MV-4-11 (cell line): ENCODE measurements around the gene PKHD1.

Source experiments
- DNase-seq: peaks from one replicate; lab custom pipeline; 2025; lab: John Stamatoyannopoulos, UW

The PKHD1 gene

DNA sequence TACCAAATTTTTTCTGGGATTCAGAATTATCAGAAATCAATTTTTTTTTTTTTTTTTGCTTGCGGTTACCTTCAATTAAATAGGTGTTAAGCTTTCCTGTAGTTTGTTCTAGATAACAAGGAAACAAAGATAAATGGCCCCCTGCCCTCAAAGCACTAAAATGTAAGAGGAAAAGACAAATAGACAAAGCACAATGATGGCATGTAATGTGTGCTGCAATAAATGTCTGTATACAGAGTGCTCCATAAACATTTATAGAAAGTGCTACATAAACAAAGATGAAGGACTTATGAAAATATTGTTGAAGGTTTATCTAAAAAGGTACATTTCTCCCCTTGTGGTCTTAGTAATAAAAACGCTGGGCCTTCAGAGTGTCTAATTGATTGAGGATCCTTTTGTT, 384.6 kb downstream of the PKHD1 start:
- DNase-seq: no peak

DNA sequence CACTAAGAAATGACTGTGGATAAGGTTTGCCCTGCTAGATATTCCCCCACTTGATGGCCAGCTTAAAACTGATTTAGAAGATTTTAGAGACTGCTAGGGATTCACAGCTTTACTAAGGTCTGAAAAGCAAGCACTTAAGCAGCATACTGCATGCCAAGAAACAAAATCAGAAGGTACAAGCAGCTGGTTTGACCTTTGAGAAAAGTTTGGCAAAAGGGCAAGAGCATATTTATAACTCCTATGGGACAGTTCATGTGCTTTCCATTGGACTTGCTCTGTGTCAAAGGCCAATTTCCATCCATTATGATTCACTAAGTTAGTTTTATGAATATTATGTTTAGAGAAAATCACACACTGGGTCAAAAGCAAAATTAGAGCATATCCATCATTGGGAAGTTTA, 402.8 kb downstream of the PKHD1 start:
- DNase-seq: no peak

DNA sequence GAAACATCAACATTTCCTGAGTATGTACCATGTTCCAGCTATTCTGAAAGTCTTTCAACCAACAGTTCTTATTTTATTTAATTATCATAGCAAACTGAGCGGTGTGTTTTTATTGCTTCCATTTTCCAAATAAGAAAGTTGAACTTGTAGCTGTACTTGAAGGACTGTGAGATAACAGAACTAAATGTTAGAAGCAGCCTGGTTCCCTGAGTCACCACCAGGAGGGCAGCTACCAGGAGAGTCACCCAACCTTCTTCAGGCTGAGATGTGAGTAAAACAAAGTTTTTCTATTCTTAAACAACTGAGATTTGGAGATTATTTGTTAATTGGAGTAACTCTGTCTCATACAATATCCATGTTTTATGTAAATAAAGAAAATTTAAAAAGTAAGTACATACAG, 403.4 kb downstream of the PKHD1 start:
- DNase-seq: no peak

DNA sequence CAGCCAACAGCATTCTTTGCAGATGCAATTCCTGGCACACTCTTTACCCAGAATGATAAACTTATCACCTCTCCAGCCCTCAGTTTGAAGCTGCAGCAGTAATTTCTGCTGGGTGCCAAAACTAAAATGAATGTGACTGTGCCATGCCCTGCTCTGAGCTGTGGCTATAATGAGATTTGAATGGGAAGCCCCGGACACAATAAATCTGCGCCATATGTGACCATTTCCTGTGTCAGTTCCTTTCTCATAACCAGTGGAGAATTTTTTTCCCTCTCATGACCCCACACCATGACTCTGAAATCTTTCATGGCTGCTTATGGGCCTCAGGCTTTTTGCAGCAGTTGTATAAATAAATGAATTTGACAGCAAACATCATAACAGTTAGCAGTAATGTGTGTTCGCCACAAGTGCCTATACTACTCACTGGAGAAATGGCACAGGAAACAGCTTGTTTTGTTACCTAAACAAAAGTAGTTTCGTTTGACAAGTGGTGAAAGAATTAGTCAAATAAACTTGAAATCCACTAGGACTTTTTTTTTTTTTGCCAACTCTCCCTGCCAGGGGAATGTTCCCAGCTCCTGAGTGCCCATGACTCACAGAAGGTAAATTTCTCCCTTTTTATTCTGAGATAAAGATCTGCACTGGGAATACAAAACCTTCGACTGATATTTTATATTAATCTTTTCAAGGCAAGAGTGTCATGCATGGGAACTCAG, 408.4 kb downstream of the PKHD1 start:
- DNase-seq: no peak

DNA sequence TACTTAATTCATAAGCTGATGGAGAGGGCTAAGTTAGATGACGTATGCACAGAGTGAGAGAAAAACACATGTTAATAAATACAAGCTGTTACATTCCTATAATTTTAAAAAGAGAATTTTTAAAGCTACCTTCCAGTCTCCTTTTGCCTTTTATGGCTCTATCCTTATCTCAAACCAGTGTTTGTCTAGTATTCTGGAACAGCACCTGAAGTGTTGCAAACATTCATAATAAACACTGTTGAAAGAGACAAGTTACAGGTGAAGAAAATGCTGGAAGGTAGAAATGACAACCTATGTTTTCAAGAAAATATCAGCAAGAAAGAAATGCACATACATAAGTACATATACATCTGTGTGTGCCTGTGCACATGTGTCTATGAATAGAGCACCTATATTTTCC, 409.1 kb downstream of the PKHD1 start:
- DNase-seq: no peak

DNA sequence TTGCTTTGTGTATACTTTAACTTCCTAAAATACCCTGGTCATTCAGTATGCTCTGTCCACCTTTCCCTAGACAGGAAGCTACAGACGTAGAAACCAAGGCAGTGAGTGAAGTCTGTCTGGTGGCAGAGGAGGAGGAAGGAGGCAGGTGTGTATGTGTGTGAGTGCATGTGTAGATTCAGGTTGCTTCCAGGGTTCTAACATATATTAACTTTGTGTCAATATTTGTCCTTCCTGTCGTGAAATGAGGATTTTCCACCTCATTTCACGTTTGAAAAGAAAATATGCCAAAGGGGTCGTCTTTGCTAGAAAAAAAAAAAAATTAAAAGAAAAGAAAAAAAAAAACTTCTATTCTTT, 411.5 kb downstream of the PKHD1 start:
- no peak for DNase-seq

DNA sequence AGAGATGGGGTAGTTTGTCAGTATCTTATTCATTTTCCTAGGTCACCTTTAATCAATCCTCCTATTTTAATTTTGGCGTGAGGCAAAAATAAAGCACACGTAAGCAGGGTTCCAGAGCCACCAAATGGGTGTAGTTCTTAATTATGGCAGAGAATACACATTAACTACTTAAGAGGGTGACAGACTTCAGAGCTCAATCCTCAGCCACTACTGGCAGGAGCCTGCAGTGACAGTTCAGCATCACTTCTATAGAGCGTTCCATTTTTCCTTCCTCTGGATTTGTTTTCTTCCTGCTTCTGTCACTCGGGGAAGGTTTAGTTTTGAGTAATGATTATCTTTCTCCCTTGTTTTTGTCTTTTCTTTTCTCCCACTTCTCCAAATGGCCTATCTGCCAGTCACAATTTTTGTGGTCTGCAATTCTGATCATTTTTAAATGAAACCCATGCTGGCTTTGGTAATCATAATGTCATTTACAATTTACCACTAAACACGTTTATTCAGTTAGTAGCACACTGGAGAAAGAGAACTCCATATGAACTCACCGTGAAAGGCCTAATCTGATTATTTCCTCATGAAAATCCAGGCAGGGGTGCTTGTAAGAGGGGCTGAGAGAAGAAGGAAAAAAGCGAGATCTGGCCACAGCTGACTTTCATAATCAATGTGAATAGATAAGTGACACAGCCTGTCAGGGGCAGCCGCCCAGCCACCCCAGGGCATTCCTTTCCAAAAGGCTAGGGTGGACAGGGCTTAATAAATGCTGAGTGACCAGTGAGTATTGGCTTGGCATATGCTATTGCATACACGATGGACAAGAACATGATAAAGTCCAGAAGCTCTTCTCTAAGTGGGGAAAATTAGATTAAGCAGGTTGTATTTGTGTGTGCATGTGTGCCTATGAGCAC, 412.1 kb downstream of the PKHD1 start:
- no peak for DNase-seq

DNA sequence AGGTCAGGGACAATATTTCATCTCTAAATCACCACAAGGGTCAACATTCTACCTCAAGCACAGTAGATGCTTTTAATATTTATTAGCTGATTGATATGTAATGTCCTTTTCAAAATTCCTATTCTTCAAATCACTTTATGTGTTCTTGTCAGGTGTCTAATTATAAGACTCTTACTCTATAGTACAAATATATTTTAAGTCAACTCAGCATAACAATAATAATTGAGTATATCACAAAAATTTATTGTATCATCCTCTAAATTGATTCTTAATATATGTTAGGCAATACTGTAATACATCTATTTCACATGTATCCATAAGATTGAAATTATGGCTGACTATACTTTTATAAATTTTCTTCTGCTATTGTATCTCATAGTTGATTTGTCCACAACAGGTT, 423.9 kb downstream of the PKHD1 start:
- no peak for DNase-seq

DNA sequence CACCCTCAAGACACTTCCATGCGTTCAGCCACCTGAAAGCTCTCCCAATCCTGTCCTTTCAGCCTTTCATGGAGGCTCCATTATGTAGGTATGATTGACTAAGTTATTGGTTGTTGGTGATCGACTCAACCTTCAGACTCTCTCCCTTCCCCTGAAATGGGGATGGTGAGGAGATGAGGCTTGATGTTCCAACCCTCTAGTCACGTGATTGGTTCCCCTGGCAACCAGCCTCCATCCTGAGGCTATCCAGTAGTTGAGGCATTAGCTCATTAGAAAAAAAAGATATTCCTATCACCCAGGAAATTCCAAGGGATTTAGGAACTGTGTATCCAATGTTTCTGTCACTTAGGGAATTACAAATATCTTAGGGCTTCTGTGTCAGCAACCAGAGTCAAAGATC, 426.6 kb downstream of the PKHD1 start:
- no peak for DNase-seq

DNA sequence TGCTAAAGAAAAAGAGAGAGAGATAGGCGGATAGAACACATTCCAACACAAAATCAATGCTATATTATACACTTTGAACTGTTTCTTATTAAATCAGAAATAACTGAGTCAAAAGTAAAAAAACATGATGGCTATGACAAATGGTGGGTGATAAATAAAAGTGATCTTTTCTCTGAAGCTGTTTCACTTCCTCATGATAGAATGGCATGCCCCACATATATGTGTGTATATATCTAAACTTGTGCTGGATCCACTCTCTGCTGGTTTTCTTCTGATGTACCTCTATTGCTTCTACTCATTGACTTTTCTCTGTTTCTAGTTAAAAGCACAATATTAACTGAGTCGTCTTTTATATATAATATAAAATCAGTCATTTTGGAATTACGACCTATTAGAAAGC, 429.9 kb downstream of the PKHD1 start:
- DNase-seq: no peak

DNA sequence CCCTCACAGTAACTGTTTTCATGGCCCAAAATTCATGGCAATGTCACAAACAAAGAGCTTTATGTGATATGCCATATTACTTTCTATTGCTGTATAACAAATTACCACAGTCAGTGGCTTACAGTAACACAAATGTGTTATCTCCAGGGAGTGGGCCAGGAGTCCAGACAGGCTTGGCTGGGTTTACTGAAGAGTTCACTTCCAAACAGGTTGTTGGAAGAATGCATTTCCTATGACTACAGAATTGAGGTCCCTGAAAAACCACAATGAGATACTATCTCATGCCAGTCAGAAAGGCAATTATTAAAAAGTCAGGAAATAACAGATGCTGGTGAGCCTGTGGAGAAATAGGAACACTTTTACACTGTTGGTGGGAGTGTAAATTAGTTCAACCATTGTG, 431.9 kb downstream of the PKHD1 start:
- DNase-seq: no peak

DNA sequence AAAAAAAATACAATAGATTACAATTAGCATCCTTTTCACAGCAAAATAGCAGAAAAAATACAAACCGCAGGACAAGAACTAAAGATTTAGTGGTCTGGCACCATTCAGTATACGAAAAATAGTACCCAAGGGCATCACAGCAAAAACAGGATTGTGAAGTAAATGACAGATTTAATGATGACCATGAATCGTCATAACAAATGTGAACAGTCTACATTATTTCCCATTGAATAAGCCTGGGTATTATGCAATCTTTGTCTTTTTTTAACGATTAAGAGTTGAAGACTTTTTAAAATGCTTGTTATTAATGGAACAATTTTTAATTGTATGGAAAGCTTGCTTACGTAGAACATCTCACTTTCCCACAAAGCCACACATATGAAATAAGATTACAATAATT, 432.8 kb downstream of the PKHD1 start:
- DNase-seq: no peak

DNA sequence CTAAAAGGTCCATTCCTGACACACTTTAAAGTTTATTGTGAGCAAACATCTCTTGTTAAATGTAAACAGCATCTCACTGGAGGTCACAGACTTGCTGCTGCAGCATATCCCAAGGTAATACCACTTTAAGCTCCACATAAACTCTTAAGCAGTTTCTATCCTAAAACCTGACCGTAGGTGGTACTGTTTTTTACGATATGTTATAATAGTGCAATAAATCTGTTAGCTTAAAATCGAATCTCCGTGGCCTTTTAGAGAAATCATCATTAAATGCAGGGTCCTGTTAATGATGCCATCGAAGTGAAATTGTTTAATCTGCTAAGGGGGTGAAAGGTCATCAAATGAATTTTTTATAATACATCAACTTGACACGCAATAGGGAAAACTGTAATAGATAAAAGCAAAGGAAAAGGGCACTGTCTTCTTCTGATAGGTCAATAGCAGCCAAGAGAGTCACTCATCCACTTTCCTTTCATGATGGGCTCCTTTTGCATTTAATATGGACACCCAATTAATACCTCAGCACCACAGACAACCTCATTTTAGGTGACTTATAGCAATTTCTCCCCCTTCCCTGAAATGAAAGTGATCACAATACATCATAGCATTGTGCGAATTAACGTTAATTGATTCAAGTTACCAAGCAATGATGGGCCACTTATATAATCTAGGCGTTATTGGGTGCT, 436.1 kb downstream of the PKHD1 start:
- no peak for DNase-seq

DNA sequence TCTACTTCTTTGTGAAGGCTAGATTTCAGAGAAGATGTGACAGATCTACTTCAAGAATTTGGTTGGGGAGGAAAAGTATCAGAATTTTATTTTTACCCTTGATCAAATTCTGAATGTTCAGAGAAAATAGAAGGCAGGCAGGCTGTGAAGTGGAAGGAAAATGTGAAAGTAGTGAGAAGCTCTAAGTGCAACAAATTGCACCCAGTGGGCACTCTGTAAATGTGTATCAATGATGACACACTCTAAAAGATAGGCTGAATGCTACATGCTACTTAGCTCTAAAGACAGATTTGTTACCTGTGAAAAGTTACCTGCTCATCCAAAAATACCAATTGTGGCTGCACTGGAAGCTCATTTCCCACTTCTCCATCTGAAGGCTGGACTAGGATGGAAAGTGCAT, 438.6 kb downstream of the PKHD1 start:
- DNase-seq: no peak

DNA sequence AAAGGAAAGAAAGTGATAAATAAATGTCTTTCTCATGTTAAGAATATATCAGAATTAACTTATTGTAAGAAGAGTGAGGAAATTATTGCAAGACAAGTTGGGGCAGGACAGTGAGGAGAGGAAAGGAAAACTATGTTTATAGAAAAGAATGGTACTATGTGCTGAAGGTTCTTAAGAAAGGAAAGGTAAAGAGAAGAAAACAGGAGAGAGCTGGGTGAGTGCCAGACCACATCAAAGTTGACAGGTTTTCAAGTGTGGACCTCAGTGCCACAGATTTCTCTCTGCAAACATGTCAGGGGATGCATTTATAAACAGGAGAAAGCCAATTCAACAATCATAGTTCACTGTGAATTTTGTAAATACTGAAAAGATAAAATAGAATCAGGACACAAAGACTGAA, 439.2 kb downstream of the PKHD1 start:
- DNase-seq: no peak

DNA sequence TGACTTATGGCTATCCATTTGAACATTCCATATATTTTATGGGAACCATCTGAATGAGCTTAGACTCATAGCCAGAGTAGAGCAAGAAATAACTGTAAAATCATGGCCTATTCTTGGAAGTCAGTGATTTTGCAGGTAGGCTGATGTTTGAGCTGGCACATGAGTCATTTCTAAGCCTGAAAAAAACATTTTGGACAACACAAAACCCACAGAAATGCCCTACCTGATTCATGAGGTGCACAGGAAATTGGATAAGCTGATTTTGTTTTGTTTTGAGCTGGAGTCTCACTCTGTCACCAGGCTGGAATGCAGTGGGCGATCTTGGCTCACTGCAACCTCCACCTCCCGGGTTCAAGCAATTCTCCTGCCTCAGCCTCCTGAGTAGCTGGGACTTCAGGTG, 443.0 kb downstream of the PKHD1 start:
- DNase-seq: no peak

DNA sequence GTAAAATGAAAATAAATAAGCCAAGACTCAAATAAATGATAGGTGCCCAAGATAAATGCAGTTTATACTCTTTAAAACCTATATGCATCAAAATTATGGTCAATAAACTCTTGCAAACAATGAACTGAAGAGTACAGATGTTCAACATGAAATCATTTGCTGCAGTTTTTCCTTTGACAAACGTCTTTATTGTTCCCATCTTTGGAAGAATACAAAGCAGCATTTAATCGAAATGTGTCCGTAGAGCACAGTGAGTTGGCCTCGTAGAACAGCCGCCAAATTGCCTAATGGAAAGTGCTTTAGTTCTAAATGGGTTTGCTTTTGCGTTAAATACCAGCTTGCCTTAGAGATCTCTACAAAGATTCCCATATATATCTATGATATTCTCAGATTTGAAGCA, 447.4 kb downstream of the PKHD1 start:
- no peak for DNase-seq

DNA sequence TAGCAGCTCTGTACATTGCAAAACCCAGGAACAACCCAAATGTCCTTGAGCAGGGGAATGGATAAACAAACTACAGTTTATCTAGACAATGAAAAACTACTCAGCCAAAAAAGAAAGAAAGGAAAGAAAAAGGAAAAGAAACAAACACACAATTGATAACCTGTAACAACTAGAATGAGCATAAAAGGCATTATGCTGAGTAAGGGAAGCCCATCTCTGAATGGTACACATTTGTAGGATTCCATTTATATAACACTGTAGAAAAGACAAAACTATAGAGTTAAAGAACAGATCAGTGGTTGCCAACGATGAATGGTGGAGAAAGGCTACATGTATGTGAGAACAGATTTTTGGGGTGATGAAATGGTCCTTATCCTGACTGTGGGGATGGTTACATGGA, 454.0 kb downstream of the PKHD1 start:
- DNase-seq: no peak

DNA sequence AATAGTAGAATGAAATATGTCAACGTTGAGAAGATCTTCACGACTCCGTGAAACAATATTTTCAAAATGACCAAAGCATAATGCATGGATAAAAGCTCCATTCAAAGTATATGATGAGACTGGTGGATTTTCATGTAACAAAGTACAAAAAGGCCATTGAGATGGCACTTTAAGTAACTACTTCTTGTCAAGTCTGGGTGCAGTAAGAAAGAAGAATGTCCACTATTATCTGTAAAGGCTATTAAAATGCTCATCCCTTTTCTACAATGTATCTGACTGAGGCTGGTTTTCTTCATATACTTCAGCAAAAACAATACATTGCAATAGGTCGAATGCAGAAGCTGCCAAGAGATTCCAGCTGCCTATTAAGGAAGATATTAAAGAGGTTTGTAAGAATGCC, 457.4 kb downstream of the PKHD1 start:
- no peak for DNase-seq

DNA sequence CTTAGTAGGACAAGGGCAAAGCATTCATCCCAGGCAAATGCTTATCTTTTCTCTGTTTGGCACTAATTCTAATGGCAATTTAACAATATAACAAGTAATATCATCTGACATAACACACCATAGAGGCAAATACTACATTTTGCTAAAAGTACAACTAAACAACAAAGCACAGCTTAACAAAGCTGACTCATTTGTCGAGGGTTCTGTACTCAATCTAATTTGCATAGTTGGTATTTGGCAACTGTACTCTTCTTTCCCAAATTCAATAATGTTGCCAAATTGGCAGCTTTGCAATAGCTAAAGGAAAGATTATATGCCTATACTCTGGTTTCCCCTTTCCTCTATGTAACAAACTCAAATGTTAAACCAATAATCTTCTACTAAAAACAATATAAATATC, 461.0 kb downstream of the PKHD1 start:
- DNase-seq: no peak

DNA sequence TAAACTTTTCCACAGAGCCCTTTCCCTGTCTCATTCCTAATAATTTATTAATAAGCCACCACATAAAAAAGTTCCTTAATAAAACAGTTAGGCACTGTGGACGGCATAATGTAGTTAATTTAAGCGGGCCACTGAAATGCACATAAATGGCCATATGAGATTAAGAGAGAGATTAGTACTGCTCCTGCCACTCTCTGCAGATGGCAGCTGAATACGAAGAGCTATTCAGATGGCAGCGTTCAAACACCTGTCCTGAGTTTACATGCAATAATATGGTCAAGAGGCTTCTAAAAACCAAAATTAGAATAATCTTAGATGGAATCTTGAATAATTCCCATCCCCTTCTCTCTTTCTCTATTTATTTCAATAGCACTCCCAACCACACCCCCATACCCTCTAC, 461.8 kb downstream of the PKHD1 start:
- DNase-seq: no peak

DNA sequence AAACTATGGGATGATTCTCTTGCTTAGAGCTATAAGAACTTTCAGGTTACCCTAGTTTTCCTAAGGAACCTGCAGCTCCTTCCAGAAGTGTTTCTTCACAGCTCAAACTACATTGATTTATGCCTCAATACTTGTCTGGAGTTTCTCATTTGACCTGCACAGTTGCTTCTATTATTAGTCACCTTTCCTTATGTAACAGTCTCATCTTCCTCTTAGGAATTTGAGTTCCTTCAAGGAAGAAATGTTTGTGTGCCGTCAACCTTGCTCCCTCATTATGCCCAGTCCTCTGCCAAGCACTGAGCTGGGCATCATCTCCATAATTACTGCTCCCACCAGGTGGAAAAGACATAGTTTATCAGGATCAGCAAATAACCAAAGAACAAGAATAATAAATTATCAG, 466.4 kb downstream of the PKHD1 start:
- DNase-seq: no peak
